GM15510 (cell line): ENCODE data around the gene SLC6A18.

Experiments
- POLR2A ChIP-seq: IDR thresholded peaks from 3 replicates; pipeline ENCODE4 v1.6.1; 2011; ENCODE audit warnings: borderline replicate concordance; ENCODE audit not compliant: insufficient read length; ENCODE audit errors: extremely low read depth

Gene SLC6A18

DNA sequence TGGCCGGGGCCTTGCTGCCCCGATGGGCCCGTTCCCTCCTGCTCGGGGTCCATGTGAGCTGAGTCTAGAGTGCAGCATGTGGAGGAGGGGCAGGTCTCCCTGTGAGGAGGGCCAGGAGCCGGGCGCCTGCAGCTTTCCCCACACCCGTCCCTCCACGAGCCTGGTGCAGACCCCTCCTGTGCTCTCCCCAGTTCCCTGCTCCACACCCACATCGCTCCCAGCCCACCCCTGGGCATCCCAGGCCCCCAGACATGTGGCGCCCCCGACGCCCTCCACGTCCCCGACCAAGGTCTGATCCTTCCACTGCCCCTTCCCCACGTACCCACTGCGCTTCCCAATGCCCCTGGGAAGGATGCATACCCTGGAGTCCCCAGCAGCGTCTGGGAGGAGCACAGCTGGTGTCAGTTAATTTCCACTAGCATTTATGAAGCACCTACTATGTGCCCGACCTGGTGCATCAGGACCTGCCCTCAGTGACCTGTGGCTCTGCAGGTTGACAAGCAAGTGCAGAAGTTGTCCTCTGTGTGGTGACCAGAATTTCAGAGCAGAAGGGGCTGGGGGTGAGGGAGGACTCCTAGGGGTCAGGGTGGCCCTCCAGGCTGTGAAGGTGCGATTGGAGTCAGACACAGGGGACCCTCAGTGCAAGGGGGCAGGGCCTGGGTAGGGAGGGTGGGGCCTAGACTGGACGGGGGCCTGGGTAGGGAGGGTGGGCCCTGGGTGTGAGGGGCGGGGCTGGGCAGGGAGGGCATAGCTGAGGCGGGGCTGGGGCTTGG is 10.8 kb upstream of the SLC6A18 start:
- no peak for TF ChIP-seq POLR2A

DNA sequence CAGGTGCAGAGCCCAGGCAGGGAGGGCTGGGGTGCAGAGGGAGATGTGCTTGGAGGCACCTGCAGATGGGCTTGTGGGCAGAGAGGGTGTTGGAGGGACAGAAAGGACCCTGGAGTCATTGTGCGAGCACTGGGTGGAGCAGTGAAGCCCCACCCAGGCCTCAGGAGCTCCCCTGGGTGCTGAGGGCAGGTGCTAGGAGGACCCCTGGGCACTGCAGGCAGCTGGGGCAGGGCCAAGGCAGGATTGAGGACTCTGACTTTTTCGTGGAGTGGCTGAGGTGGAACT is 10.3 kb upstream of the SLC6A18 start:
- no peak for TF ChIP-seq POLR2A

DNA sequence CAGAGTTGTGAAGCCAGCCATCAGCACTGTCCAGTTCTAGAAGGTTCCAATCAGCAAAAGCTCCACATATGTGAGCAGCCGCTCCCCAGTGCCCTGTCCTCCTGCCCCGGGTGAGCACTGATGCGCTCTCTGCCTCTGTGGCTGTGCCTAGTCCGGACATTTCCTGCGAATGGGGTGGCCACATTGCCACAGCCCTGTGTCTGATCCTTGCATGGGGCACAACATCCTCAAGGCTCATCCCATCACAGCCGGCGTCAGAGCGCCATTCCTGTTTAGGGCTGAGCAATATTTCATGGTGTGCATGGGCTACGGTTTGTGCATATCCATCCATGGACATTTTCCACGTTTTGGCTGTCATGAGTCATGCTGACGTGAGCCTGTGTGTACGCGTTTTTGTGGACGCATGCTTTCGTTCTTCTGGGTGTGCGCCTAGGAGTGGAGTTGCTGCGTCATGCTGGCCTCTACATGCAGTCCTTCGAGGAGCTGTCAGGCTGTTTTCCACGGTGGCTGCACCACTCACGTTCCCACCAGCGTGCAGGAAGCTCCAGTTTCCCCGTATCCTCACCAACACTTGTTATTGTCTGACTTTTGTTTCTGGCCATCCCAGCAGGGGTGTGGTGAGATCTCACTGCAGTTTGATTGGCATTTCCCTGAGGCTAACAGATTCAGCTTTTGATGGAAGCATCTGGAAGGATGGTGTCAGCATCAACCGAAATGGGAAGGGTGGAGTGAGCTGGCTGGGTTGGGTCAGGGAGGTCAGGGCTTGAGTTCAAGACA is 9.7 kb upstream of the SLC6A18 start:
- no peak for TF ChIP-seq POLR2A

DNA sequence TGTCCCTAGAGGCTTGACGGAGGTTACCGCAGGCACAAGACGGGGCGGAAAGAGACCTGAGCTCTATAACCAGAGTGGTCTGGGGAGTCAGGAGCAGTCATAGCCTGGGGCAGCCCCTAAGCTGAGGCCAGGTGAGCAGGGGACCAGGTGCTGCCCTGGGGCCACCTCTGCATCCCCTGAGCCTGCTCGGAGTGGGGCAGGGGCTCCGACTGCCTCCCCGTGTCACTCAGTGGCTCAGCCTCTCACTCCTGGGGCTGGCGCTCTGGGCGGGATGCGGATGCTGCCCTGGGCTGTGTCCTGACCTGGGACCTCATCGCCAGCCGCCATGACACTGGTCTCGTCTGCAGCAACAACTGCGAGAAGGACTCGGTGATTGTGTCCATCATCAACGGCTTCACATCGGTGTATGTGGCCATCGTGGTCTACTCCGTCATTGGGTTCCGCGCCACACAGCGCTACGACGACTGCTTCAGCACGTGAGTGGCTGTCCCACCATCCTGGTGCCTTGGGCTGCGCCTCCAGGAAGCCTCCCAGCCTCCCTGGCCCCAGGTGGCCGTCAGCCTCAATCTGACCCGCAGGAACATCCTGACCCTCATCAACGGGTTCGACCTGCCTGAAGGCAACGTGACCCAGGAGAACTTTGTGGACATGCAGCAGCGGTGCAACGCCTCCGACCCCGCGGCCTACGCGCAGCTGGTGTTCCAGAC is 8.8 kb upstream of the SLC6A18 start:
- no peak for TF ChIP-seq POLR2A

DNA sequence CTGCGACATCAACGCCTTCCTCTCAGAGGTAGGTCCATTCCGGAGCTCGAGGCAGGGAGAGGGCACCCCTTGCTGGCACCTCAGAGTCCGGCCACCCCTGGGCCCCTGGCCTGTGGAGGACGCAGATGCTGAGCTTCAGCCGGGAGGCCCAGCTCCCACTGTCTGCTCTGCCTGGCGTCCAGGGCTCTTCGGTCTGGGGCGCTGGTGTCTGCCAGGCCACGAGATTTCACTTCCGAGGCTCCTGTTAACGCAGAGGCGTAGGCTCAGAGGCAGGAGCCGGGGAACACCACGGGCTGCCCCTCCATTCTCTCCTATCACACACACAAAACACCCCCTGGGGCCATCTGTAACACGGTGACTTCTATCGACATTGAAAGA is 8.3 kb upstream of the SLC6A18 start:
- TF ChIP-seq POLR2A = no peak

DNA sequence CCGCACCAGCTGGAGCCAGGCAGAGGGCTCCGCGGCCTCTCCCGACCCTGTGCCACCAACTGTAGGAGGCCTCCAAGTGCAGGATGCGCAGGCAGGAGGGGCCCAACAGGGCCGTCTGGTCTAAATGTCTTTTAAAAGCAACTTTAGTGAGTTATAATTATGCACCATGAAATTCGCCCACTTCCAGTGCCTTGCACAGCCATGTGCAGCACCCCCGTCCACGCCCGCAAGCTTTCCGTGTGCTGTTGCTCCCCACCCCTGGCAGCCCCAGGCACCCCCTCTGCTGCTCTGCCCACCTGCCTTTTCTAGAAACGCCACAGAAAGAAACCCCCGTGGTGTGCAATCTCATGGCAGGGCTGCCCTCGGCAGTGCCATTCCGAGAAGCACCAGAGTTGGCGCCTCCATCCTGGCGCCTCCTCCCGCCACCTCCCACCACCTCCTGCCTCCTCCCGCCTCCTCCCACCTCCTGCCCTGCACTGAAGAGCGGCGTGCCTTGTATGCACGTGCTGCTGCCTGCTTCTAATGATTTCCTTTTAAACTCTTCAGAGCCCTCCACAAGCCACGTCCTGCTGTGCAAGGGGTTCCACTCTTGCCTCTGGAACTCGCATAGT is 7.5 kb upstream of the SLC6A18 start:
- TF ChIP-seq POLR2A = no peak

DNA sequence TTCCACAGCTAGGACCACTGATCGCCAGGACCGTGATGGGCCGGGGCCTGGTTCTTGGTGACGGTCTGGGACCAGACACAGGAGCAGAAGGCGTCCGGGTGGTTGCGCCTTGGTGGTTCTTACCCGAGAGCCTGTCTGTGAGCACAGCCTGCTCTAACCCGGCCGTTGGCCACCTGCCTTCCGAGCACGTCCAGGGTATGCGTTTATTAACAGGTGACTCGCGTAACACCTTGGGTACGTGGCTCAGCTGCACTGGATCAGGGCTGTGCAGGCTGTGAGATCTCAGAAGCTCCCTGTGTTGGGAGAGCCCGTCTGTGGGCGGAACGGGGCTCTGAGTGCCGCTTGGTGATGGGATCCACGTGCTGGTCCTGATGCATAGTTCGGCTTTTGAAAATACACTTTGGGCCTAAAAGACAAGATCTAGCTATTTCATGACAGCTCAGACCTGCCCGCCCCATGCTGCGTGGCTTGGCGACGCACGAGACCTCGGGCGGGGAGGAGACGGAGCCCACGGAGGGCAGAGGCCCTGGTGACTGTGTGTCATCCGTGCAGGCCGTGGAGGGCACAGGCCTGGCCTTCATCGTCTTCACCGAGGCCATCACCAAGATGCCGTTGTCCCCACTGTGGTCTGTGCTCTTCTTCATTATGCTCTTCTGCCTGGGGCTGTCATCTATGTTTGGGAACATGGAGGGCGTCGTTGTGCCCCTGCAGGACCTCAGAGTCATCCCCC is 6.7 kb upstream of the SLC6A18 start:
- TF ChIP-seq POLR2A = no peak

DNA sequence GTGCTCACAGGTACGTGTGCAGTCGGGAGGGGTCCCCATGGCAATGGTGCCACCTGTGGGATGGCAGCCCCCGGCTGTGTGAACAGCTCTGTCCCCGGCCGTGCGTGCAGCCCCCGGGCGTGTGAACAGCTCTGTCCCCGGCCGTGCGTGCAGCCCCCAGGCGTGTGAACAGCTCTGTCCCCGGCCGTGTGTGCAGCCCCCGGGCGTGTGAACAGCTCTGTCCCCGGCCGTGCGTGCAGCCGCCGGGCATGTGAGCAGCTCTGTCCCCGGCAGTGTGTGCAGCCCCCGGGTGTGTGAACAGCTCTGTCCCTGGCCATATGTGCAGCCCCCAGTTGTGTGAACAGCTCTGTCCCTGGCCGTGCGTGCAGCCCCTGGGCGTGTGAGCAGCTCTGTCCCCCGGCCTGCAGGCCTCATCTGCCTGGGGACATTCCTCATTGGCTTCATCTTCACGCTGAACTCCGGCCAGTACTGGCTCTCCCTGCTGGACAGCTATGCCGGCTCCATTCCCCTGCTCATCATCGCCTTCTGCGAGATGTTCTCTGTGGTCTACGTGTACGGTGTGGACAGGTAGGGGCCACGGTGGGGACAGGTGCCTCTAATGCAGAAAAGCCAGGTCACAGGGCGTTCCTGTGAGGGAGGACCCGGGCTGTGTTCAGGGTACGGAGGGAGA is 5.9 kb upstream of the SLC6A18 start:
- TF ChIP-seq POLR2A = no peak

DNA sequence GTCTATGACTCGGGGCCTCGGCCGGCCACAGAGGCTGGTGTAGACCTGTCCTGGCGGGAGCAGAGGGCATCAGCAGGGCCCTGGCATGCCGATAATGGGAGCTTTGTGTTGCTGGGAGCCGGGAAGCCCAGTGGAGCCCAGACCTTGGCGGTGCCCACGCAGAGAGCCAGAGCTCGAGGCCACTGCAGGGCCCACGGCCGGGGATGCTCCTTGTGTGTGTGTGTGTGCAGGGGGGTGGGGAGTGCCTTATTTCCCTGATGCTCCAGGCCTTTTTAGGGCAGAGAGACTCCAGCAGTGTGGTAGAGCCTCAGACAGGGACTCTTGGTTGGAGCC is 5.4 kb upstream of the SLC6A18 start:
- TF ChIP-seq POLR2A = no peak

DNA sequence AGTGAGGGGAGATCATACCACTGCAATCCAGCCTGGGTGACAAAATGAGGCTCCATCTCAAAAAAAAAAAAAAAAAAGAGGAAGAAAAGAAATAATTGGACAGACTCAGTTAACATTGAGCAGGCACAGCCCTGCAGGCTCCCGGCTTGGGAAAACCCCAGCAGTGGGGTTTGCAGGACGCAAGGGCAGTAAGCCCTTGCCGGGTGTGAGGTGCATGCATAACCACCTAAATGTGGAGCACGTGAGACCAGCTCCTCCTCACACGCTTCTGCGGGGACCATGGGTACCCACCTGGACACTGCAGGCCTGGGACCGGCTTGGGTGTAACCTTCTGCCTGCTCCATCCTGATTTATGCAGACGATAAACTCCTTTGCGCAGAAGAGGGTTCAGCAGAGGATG is 4.8 kb upstream of the SLC6A18 start:
- TF ChIP-seq POLR2A = no peak

DNA sequence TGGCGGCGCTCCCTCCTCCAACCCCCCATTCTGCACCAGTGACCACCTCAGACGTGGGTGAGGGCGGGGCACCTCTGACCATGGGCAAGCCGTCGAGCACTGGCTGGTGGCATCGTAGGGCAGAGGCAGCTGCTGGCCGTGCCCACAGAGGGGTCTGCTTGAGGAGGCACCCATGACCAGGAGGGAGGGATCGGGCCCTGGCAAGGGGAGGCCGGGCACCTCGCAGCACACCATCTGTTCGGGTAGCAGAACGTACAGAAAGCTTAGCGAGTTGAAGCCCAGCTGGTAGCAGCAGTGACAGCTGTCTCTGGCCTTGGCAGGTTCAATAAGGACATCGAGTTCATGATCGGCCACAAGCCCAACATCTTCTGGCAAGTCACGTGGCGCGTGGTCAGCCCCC is 4.3 kb upstream of the SLC6A18 start:
- TF ChIP-seq POLR2A = no peak

DNA sequence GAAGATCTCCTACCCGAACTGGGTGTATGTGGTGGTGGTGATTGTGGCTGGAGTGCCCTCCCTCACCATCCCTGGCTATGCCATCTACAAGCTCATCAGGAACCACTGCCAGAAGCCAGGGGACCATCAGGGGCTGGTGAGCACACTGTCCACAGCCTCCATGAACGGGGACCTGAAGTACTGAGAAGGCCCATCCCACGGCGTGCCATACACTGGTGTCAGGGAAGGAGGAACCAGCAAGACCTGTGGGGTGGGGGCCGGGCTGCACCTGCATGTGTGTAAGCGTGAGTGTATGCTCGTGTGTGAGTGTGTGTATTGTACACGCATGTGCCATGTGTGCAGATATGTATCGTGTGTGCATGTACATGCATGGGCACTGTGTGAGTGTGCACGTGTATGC is 3.5 kb upstream of the SLC6A18 start:
- TF ChIP-seq POLR2A = no peak

DNA sequence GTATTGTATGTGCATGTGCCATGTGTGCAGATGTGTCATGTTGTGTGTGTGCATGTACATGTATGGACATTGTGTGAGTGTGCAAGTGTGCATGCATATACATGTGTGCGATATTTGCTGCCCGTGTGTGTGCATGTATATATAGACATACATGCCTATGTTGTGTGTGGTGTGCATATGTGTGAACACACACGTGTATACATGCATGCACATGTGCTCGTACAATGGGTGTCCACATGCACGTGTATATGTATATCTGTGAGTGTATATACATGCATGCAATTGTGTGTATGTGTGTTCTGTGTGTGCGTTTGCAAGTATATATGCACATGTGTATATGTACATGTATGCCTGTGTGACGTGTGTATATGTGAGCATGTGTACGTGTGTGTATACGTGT is 3.0 kb upstream of the SLC6A18 start:
- no peak for TF ChIP-seq POLR2A

DNA sequence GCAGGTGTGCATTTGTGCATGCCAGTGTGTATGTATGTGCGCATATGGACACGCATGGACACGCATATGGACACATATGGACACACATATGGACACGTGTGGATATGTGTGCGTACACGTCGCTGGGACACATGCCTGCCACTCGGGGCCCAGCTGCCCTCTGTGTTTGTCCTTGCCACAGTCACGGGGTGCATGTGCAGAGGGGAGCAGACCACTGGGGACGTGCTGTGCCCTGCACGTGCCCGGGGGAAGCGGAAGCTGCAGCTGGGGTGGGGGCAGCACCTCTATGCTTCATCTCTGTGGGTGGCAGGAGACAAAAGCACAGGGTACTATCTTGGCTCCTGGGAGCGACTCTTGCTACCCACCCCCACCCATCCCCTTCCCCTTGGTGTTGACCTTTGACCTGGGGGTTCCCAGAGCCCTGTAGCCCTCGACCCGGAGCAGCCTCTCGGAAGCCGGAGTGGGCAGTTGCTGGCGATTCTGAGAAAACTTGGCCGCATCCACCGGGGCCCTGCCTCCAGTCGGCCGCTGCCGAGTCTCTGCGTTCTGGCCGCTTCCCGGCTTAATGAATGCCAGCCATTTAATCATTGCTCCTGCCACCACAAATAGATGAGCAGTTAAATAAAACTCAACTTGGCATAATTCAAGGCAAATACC is 2.4 kb upstream of the SLC6A18 start:
- no peak for TF ChIP-seq POLR2A
